ENCODE measurements around the gene ARHGAP24.
"Not testable (repeated sequence)": the region's sequence is repeated elsewhere in the genome, so short reads cannot be mapped to it uniquely, and the experiment has no call there.

Gene ARHGAP24

DNA sequence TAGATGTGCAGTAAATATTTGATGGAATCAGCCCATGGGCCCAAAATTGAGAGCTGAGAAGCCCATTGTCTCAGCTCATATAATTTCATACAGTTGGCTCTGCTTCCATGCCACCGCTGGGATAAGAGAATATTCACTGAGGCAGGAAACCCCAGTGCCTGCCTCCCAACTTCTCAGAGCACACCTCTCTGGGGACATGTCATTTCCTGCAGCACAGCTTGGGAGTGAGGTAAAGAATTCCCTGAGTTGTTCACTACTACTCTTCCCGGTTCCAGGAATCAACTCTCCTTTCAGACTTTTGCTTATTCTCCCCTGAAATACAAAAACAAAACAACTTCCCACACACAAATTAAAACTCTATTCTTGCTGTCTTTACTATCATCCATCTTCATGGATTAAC lies 495.6 kb downstream of the ARHGAP24 start:
- DNase-seq = no peak

GRCh38 chr4:85979276-85979675 lies 504.3 kb downstream of the ARHGAP24 start:
- no peak for DNase-seq

DNA sequence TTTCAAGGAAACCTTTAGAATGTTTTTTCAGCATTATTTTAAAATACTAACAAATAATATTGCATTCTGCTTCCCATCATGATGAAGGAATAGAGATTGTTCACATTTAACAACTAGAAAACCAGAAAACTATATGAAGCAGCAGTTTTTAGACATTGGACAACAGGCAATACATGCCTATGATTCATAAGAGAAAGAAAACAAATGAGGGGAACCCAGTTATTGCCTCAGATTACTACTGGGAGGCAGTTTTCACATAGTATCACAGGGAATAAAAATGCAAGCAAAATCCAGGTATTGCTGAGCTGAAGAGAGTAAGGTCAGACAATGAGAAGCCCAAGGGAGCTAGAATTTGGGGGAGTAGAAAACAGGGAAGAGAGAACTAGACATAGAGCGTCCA lies 511.3 kb downstream of the ARHGAP24 start:
- no peak for DNase-seq

DNA sequence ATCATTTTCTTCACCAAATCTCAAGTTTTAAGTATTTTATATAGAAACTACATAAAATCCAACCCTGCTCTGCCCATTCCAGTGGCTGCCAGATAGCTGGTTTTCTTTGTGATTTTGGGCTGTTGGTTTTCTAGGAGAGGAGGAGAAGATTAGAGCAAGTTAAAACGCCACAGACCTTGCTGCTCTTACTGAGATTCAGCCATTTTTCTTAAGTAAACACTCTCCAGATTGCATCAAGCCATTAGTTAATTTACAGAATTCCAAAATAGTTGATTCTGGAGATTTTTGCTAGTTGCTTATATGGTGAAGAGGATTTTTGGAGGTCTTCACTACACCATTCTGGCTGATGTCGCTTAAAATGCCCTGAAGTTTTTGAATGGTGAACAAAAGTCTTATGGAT lies 518.7 kb downstream of the ARHGAP24 start:
- no peak for DNase-seq

DNA sequence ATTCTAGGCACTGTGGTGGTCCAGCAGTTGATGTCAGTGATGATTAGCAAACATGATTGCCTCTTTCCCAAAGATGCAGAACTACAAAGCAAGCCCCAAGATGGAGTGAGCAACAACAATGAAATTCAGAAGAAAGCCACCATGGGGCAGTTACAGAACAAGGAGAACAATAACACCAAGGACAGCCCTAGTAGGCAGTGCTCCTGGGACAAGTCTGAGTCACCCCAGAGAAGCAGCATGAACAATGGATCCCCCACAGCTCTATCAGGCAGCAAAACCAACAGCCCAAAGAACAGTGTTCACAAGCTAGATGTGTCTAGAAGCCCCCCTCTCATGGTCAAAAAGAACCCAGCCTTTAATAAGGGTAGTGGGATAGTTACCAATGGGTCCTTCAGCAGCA lies 519.6 kb downstream of the ARHGAP24 start:
- DNase-seq = no peak

- no peak for DNase-seq
Measured at GRCh38 chr4:85995361-85995760, 520.4 kb downstream of the ARHGAP24 start.

DNA sequence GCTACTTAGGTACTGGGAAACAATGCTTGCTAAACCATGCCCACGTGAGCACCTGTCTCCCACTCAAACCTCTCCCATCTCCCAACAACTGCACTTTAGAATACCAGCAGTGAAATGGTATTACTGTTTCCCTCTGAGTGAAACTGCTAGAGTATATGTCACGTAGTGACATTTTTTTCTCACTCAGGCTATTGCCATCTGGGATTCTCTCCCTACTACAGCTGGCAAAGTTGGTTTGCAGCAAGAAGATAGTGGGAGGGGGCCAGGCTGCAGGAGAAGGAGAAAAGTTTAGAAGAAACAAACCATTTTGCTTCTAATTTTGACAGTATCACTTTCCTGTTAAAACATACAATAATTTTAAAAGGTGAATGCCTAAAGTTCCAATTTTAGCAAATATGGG lies 526.6 kb downstream of the ARHGAP24 start:
- DNase-seq = no peak

GRCh38 chr4:86004030-86004429 lies 529.1 kb downstream of the ARHGAP24 start:
- no peak for DNase-seq

GRCh38 chr4:86006057-86006456 lies 531.1 kb downstream of the ARHGAP24 start:
- no peak for DNase-seq

DNA sequence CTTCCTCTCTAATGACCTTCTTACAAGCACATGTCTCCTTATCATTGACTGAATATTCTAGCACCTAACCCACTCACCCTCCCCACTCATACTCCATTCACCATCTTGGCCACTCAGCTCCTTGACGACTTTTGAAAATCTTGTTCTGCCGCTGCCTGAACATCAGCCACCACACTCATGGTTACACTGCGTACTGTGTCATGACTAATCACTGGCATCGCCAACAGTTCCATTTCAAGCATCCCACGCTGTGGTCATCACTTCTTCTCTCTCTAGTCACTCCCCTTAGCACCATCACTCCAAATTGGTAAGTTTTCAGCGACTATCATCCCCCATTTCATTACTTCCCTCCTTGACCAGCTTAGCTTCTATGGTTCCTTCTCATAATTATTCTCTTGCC lies 532.1 kb downstream of the ARHGAP24 start:
- DNase-seq = no peak

GRCh38 chr4:86011117-86011516 lies 536.2 kb downstream of the ARHGAP24 start:
- no peak for DNase-seq

DNA sequence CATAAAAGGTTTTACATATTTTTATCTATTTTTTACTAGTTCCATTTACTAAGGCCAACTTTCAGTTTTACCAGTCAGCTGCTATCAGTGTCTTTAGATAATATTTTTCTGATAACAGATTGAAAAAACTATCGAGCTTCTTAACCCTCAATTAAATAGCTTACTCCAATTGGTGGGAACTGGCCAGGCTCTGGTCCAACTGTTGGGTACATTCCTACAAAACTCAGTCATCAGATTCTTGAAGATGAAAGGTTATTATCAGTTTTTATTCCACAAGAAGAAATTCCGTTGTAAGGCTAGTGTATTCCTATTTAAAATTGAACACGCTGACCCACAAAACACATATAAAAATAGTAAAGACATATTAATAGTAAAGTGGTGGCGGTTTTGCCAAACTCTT lies 538.7 kb downstream of the ARHGAP24 start:
- DNase-seq = no peak

GRCh38 chr4:86014599-86014998 lies 539.6 kb downstream of the ARHGAP24 start:
- DNase-seq = no peak

GRCh38 chr4:86015412-86016350 lies 540.7 kb downstream of the ARHGAP24 start:
- DNase-seq = no peak

GRCh38 chr4:86019362-86019761 lies 544.4 kb downstream of the ARHGAP24 start:
- no peak for DNase-seq

- no peak for DNase-seq
Measured at GRCh38 chr4:86019906-86020305, 545.0 kb downstream of the ARHGAP24 start.

GRCh38 chr4:86021671-86022070 lies 546.7 kb downstream of the ARHGAP24 start:
- not testable (repeated sequence) for DNase-seq

- DNase-seq = no peak
Measured at GRCh38 chr4:86026720-86027119, 551.8 kb downstream of the ARHGAP24 start.

DNA sequence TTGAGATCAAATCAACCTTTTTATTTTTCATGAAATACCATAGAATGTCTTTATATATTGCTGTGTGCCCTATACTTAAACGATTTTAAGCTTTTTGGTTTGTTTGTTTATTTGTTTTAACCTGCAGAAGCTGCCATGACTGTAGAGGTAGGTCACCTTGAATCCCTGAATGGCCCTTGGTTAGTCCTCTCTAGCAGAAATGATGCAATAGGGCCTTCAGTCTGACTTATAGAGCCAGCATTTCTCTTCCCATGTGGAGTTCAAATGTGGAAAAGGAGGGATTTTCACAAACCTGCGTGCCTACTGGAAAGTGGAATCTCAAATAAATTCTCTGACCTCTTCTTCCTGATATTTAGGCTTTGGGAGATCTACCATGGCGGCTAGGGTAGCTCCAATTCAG lies 557.0 kb downstream of the ARHGAP24 start:
- no peak for DNase-seq

DNA sequence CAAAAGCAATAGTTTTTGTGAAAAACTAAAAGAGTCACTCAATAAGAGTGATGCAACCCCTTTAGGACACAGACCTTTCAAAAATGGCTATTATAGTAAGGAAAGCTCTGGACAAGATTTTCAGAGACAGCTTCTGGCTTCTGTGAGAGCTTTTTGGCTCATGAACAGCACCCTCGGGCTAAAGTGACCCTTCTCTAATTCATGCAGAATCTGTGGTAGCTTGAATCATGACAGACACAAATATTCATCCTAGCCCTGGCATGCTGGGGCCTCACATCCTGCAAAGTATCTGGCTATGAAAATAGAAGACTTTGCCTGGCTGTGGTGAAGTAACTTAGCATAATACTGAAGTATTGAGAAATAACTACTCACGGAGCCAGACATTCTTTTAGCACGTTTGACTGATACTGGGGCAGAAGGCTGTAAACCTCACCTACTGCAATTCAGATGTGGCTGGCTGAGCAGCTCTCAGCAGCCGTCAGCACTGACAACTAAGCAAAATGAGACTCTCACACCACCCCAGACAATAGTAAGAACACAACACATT lies 557.6 kb downstream of the ARHGAP24 start:
- no peak for DNase-seq

DNA sequence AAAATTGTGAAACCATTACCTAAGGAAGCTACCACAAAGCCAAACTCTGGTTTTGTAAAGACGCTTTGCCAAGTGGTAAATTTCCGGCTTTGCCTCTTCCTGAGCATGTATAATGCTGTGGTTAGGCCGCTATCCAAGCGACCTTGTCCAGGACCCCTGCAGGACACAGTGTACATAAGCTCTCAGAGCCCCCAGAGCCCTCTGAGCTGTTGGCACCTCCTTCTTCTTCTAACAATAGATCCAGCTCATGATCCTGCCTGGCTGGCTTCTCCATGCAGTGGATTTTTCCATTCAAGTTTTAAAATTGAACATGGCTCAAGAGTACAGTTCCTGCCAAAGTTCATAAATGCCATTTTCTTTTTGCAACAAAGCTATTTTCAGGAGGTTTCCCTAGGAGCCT lies 558.2 kb downstream of the ARHGAP24 start:
- DNase-seq = no peak

DNA sequence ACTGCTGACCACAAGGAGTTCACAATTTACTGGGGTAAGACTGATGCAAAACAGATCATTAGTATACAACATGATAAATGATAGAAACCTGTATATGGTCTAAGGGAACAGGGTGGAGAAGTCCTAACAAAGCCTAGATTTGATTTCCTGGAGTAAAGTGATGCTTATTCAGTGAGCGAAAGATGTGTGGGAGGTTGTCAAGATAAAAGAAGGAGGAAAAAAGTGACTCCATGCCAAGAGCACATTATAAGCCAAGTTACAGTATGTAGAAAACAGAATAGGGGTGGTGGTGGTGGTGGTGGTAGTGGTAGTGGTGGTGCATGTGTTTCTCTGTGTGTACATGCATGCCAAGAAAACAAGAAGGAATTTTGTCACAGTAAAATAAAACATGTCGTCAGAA lies 559.7 kb downstream of the ARHGAP24 start:
- DNase-seq = no peak

GRCh38 chr4:86035688-86036087 lies 560.7 kb downstream of the ARHGAP24 start:
- DNase-seq = no peak

- DNase-seq = no peak
Measured at GRCh38 chr4:86036736-86037135, 561.8 kb downstream of the ARHGAP24 start.

GRCh38 chr4:86038037-86038436 lies 563.1 kb downstream of the ARHGAP24 start:
- DNase-seq = no peak
